Lower lobe of right lung (tissue), 2 donors: ENCODE measurements around the gene LTO1. TPM values are rescaled to one million over a fixed set of nuclear protein-coding genes. Genes with fewer than 3 reads are reported as not detected.

ENCODE experiments used
- ATAC-seq, 2 donors: fragments of 200-7000 bp; cut with Tn5 transposase; one replicate each; pipeline ENCODE4 v1.9.1; 2020 to 2022; ENCODE audit warnings: mild to moderate bottlenecking in 2 of 2, moderate library complexity in 2 of 2
- DNase-seq: peaks from one replicate; pipeline ENCODE4 v3.0.0-alpha.2; 2020
- H3K27ac ChIP-seq: fragments of 200-600 bp; one replicate; pipeline ENCODE4 v1.8.0; 2022
- H3K27me3 ChIP-seq: fragments of 200-600 bp; one replicate; pipeline ENCODE4 v1.8.0; 2022; ENCODE audit warnings: low read depth
- H3K36me3 ChIP-seq: fragments of 200-600 bp; one replicate; pipeline ENCODE4 v1.8.0; 2022; ENCODE audit warnings: mild to moderate bottlenecking
- H3K4me1 ChIP-seq: fragments of 200-600 bp; one replicate; pipeline ENCODE4 v1.8.0; 2022
- H3K4me3 ChIP-seq: fragments of 200-600 bp; one replicate; pipeline ENCODE4 v1.8.0; 2022; ENCODE audit warnings: mild to moderate bottlenecking
- H3K9me3 ChIP-seq: fragments of 200-600 bp; one replicate; pipeline ENCODE4 v1.8.0; 2022
- intact Hi-C: fragments of 100-400 bp; cut with DNase I; formaldehyde crosslinking; loops from one replicate; pipeline ENCODE4 v1.11.0; 2022
- total RNA-seq: library from RNA; stranded (reverse); fragmentation: NEBNext Ultra II Directional; extraction: Animal tissue kit (Norgen Biotek cat#: 25700); gene quantifications from one replicate; pipeline ENCODE4 v1.2.1, GENCODE V29; 2021
- TF ChIP-seq, protein P1 (sequence below): fragments of 200-600 bp; IDR thresholded peaks from one replicate; pipeline ENCODE4 v1.8.0; 2022; ENCODE audit warnings: antibody characterized with exemption, mild to moderate bottlenecking
- donor health status: DM: no; HTN: yes; CAD: no; lungs with severe emphysema.

LTO1 gene
- total RNA-seq, 1 donor from 2014 or later, result 23.7 TPM

DNA sequence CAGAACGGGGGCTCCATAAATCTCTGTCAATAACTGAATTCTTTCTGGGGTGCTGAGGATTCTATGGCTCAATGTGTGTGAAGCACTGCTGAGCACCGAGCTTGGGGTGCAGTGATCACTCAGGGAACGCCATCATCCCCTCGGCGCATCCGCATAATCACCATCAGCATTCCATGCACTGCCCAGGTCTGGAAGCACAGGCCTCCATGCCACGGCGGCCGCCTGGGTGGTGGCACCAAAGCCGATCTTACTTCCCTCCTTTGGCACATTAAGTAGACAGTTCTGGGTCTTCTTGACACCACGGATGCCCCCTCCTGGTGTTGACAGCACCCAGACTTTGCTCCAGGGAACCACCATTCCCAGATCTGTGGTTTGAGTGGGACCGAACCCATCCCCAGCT lies 15.6 kb downstream of the LTO1 start:
- ATAC-seq (no peak), DNase-seq (peak; percentile 14)
- TF ChIP-seq, protein P1, sequence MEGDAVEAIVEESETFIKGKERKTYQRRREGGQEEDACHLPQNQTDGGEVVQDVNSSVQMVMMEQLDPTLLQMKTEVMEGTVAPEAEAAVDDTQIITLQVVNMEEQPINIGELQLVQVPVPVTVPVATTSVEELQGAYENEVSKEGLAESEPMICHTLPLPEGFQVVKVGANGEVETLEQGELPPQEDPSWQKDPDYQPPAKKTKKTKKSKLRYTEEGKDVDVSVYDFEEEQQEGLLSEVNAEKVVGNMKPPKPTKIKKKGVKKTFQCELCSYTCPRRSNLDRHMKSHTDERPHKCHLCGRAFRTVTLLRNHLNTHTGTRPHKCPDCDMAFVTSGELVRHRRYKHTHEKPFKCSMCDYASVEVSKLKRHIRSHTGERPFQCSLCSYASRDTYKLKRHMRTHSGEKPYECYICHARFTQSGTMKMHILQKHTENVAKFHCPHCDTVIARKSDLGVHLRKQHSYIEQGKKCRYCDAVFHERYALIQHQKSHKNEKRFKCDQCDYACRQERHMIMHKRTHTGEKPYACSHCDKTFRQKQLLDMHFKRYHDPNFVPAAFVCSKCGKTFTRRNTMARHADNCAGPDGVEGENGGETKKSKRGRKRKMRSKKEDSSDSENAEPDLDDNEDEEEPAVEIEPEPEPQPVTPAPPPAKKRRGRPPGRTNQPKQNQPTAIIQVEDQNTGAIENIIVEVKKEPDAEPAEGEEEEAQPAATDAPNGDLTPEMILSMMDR, result no peak

DNA sequence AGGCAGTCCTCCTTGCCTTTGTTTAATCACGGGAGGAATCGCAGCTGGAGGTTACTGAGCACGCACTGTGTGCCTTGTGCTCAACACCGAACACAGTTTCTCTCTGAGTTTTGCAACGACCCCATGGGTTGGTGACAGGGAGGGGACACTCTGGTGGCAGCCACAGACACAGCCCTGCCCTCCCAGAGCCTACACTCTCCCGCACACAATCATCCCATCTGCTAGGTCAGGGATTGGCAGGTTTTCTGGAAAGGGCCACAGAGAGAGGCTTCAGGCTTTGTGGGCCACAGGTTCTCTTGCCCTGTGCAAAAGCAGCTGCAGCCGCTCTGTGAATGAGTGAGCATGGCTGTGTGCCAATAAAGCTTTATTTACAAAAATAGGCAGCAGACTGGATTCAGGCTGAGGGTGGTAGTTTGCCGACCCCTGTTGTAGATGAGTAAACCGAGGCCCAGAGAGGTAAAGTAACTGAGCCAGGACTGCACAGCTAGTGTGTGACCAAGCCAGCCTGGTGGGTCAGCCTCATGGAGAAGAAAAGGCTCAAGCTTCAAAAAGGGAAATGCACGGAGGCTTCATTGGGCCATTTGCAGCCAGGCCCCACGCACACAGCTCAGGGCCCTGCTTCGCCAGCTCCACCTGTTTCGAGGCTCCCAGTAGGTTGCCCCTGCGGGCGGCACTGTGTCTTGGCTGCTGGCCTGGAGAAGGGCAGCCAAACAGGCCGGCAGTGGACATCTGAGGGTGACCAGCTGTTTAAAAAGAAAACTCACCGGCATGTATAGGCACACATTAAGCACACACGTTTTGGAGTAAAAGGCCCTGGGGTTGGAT lies 16.3 kb downstream of the LTO1 start:
- no peak overlapping the region for H3K27ac ChIP-seq
- no peaks in the 10 kb centered on the region for H3K9me3 ChIP-seq
- intact Hi-C loops, result loop anchor here (10.0 kb wide), 1 partner anchor 554 kb away; no protein-coding TSS in a partner anchor
- TF ChIP-seq, protein P1, result no peak
- H3K4me1 ChIP-seq, result no peaks in the 10 kb centered on the region
- no peaks in the 10 kb centered on the region for H3K27me3 ChIP-seq
- ATAC-seq, result no peak
- H3K4me3 ChIP-seq, result no peak overlapping the region
- peak; percentile 34 for DNase-seq
- peaks cover 20% of the 10 kb centered on the region for H3K36me3 ChIP-seq

More for the DNA sequence above, 15.6 kb downstream of the LTO1 start:
- Histone ChIP-seq H3K4me3 (no peak overlapping the region), H3K9me3 (no peaks in the 10 kb centered on the region), H3K36me3 (peaks cover 22% of the 10 kb centered on the region), H3K27me3 (no peaks in the 10 kb centered on the region), H3K4me1 (no peaks in the 10 kb centered on the region), H3K27ac (no peak overlapping the region)
- intact Hi-C loops, result loop anchor here (10.0 kb wide), 1 partner anchor 555 kb away; no protein-coding TSS in a partner anchor

DNA sequence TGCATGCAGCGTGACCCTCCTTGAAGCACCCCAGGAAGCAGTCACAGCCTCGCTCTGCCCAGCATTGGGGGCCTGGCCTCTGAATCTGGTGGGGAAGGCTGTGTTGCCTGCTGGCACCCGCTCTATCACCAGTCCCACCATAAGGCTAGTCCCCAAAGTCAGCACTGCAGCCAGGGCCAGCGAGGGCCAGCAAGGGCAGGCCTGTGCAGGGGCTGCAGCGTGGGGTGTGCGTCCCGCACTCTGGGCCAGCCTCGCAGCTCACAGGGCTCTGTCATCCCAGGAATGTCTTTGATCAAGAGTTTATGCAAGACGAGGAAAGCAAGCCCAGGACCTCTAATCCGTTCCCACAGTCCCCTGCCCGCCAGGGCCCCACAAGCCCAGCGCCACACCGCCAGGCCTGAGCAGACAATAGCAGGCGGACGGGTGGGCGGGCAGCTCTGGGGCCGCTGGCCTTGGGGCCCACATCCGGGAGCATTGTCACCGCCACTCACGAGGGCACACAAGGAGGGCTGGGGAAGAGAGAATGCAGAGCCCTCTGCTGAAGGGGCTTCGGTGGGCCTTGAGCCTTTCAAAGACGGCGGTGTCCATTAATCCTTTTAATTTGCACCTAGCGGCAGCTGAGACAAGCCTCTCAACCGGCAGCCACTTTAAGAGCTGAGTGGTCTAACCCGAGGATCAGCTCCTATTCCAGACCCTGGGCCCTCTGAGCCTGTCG lies 17.1 kb downstream of the LTO1 start:
- Histone ChIP-seq H3K4me1 (no peaks in the 10 kb centered on the region), H3K27ac (no peak overlapping the region), H3K36me3 (peaks cover 20% of the 10 kb centered on the region), H3K4me3 (no peak overlapping the region), H3K9me3 (no peaks in the 10 kb centered on the region), H3K27me3 (no peaks in the 10 kb centered on the region)
- DNase-seq, result peak; percentile 38
- intact Hi-C loops, result loop anchor here (10.0 kb wide), 1 partner anchor 553 kb away; no protein-coding TSS in a partner anchor
- no peak for ATAC-seq
- TF ChIP-seq, protein P1, result no peak

DNA sequence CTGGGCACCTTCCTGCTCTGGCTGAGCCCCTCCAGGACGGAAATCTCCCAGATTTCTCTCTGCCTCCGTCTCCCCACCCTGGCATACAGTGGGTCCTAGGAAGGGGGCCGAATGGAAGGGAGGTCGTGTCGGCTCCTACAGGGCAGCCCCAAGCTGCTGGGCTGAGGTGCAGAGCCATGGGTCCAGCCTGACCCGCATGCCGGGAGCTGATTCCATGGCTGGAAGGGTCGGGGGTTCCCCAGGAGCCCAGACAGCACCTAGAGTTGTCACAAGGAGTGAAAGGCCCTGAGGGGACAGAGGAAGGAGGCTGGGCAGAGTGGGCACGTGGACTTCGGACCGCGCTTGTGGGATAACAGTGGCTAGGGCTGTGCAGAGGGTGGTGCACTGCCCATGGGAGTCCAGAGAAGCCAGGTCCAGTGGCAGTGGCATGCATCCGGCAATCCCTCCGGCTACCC lies 17.7 kb downstream of the LTO1 start:
- TF ChIP-seq, protein P1, result no peak
- Histone ChIP-seq H3K27me3 (no peaks in the 10 kb centered on the region), H3K27ac (no peak overlapping the region), H3K36me3 (peaks cover 25% of the 10 kb centered on the region), H3K4me1 (no peaks in the 10 kb centered on the region), H3K4me3 (no peak overlapping the region), H3K9me3 (no peaks in the 10 kb centered on the region)
- ATAC-seq (no peak), DNase-seq (peak; percentile 22)
- intact Hi-C loops, result loop anchor here (10.0 kb wide), 1 partner anchor 553 kb away; no protein-coding TSS in a partner anchor

DNA sequence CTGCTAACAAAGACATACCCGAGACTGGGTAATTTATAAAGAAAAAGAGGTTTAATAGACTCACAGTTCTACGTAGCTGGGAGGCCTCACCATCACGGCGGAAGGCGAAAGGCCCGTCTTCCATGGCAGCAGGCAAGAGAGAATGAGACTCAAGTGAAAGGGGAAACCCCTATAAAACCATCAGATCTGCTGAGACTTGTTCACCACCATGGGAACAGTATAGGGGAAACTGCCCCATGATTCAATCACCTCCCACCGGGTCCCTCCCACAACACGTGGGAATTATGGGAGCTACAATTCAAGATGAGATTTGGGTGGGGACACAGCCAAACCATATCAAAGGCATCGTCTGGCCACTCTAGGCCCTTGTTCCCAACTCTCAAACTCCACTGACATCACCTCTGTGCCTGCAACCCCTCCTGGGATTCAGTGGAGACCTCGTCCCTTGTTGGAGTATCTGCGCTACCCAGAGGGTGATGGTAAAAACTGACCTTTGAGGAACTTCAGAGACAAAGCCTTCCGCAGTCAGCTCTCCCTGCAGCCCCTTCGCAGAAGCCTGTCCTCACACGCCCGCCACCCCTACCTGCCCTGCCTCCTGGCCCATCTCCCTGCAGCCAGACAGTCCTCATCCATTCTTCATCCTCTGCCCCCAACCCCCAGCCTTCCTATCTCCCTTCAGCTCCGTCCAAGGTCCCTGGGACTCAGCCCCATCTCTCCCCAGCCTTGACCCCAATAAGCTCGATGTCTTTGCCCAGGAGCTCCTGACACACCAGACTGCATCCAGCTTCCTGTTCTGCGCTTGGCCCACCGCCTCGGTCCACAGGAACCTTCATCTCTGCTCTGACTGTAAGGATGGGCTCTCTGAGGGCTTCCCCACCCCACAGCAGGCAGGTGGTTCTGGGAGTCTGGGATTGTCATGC lies 18.4 kb downstream of the LTO1 start:
- peaks cover 32% of the 10 kb centered on the region for H3K36me3 ChIP-seq
- TF ChIP-seq, protein P1, result no peak
- no peaks in the 10 kb centered on the region for H3K27me3 ChIP-seq
- H3K27ac ChIP-seq, result no peak overlapping the region
- intact Hi-C loops, result loop anchor here (10.0 kb wide), 1 partner anchor 552 kb away; no protein-coding TSS in a partner anchor
- no peaks in the 10 kb centered on the region for H3K9me3 ChIP-seq
- H3K4me1 ChIP-seq, result no peaks in the 10 kb centered on the region
- ATAC-seq, result no peak
- no peak overlapping the region for H3K4me3 ChIP-seq
- DNase-seq, result peak; percentile 28
